Hematopoietic multipotent progenitor cell treated with erythropoietin and hydrocortisone succinate and interleukin-3 and kit ligand, for 4 days (in vitro differentiated cells): ENCODE data around the gene TRIM67.
A peak's percentile ranks its signal among the peaks of the same experiment; 100 is the strongest.
"Not testable (repeated sequence)": the region's sequence is repeated elsewhere in the genome, so short reads cannot be mapped to it uniquely, and the experiment has no call there.

ENCODE experiments used
- DNase-seq: peaks from one replicate; pipeline ENCODE4 v3.0.0-alpha.2; 2015

Gene TRIM67

GRCh38 chr1:231161667-231162296 lies at the start of gene TRIM67:
Gene TRIM67, plus strand, starts transcription at chr1:231162058. Its CDS starts 912 bp downstream, at chr1:231162970.
- DNase-seq: peak; percentile 5

DNA sequence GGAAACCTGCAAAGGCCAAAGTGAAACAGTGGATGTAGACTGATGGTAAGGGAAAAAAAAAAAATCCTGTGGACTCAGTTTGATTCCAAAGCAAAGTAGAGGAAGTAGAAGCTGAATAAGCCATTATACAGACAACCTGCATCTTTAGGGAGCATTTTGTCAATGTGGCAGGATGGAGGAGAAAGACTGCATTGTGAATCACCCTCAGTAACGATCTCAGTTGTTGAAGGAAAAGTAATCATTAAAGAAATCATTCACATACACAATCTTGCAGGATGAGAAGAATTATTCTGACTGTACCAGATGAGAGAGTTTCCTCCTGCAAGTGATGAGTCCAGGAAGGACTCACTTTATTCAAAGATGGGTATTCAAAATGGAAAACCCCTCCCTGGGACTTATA lies 45.1 kb upstream of the TRIM67 start:
- DNase-seq: no peak

GRCh38 chr1:231118704-231119453 lies 43.0 kb upstream of the TRIM67 start:
- DNase-seq: no peak

GRCh38 chr1:231121533-231121932 lies 40.3 kb upstream of the TRIM67 start:
- DNase-seq: no peak

DNA sequence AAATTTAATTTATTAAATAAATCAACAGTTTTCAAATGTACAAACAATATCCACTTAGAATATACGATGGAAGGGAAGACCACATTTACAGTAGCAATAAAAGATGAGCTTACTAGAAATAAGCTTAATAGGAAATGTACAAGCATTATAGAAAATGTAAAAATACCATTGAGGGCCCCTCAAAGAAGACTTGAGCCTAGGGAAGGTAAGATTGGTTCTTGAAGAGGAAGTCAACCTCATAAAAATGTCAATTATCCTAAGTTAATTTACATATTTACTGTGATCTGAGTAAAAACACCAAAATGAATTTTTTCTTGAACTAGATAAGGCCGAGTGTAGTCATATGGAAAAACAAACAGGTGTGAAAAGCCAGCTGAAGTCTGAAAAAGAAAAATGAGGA lies 39.7 kb upstream of the TRIM67 start:
- DNase-seq: no peak

DNA sequence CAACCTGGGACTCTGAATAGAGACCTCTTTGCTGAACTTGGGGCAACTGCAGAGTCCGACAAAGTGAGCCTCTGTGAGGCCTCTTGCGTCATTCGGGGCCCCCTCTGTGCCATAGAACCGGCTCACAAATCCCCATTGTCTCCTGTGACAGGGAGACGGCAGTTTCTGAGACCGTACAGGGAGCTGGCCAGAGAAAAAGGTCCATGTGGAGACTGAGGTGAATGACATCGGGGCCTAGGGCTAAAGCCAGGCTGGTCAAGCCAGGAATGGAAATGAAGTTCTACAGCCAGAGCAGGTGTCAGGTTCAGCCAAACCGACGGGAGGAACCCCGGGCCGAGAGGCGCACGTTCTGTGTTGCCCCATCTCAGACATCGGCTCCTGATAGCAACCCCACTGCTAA lies 37.1 kb upstream of the TRIM67 start:
- no peak for DNase-seq

- DNase-seq: no peak
Measured at GRCh38 chr1:231125972-231126580, 35.8 kb upstream of the TRIM67 start.

- not testable (repeated sequence) for DNase-seq
Measured at GRCh38 chr1:231127106-231127505, 34.8 kb upstream of the TRIM67 start.

GRCh38 chr1:231128471-231128870 lies 33.4 kb upstream of the TRIM67 start:
- DNase-seq: not testable (repeated sequence)

- DNase-seq: no peak
Measured at GRCh38 chr1:231130544-231130943, 31.3 kb upstream of the TRIM67 start.

DNA sequence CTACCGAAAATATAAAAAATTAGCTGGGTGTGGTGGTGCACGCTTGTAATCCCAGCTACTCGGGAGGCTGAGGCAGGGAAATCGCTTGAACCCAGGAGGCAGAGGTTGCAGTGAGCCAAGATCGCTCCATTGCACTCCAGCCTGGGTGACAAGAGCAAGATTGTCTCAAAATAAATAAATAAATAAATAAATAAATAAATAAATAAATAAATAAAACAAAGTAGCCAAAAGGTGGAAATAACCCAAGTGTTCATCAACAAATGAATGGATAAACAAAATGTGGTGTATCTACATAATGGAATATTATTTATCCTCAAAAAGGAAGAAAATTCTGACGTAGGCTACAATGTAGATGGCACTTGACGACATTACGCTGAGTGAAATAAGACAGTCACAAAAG lies 29.3 kb upstream of the TRIM67 start:
- DNase-seq: not testable (repeated sequence)

GRCh38 chr1:231134624-231135023 lies 27.2 kb upstream of the TRIM67 start:
- no peak for DNase-seq

DNA sequence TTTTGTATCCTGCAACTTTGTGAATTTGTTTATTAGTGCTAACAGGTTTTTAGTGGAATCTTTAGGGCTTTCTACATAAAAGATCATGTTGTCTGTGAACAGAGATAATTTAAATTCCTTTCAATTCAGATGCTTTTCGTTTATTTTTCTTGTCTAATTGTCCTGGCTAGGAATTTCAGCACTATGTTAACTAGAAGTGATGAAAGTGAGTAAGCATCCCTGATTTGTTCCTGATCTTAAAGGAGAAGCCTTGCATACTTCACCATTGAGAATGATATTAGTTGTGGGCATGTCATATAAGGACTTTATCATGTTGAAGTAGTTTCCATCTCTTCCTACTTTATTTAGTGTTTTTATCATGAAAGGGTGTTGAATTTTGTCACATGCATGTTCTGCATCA lies 23.6 kb upstream of the TRIM67 start:
- DNase-seq: no peak

DNA sequence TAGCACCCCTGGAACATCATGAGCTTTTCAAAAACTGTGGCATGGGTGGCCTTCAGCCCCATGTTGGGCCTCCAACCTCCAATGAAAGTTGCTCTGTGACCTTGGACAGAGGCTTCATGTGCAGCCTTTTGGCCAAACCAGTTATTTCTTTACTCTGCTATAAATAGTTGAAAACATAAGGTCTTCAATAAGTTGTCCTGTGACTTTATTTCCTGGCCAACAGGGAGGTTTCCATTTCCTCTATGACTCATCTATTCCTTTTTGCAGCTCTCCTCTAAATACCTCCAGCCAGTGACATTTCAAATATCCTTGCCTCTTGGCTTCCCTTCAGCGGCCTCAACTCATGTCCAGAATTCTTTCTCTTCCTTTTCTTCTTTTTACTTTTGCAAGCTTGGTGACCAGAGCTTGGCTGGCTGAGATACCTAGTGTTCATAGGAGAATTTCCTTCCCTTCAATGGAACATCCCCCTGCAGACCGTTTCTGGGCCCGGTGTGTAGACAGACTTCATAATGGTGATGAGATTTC lies 22.7 kb upstream of the TRIM67 start:
- no peak for DNase-seq

GRCh38 chr1:231139659-231140654 lies 21.9 kb upstream of the TRIM67 start:
- no peak for DNase-seq

DNA sequence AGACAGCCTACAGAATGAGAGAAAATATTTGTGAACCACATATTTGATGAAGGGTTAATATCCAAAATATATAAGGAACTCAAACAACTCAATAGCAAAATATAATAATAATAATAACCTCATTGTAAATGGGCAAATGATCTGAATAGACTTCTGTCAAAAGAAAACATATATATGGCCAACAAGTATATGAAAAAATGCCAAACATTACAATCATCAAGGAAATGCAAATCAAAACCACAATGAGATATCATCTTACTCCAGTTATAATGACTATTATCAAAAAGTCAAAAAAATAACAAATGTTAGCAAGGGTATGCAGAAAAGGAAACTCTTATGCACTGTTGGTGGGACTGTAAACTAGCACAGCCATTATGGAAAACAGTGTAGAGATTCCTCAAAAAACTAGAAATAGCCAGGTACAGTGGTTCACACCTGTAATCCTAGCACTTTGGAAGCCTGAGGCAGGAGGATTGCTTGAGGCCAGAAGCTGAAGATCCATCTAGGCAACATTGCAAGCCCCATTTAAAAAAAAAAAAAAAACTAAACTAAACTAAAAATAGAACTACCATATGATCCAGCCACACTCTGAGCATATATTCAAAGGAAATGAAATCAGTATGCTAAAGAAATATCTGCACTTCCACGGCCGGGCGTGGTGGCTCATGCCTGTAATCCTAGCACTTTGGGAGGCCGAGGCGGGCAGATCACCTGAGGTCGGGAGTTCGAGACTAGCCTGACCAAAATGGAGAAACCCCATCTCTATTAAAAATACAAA lies 17.3 kb upstream of the TRIM67 start:
- no peak for DNase-seq

DNA sequence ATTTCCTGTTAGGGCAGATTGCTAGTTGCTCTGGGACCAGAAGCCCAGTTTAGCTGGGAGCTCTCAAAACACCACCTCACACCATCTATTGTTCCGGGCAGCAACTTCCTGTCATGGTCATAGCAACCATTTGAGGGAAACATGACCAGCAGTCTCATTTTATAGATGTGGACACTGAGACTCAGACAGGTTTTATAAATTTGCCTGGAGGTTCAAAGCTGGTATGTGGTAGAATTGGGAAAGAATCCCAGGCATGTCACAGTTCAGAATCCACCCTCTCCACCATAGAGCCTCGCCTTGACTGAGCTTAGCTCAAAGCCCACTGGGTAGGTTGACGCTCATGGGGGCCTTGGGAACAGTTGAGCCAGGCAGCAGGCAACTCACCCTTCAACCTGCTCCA lies 14.0 kb upstream of the TRIM67 start:
- DNase-seq: no peak

DNA sequence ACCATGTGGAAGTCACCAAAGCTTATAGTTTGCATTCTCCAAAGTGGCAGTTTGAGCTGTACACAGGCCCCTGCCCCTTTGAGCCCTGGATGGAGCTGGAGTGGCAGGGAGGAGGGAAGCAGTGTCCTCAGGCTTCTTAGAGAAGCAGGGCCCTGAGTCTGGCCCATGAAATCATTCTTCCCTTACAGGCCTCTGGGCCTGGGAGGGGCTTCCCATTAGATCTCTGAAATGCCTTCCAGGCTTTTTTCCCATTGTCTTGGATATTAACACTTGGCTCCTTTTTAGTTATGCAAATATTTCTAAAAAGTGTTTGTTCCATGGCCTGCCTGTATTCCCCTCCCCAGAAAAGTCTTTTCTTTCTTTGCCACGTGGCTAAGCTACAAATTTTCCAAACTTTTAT lies 10.0 kb upstream of the TRIM67 start:
- DNase-seq: no peak

DNA sequence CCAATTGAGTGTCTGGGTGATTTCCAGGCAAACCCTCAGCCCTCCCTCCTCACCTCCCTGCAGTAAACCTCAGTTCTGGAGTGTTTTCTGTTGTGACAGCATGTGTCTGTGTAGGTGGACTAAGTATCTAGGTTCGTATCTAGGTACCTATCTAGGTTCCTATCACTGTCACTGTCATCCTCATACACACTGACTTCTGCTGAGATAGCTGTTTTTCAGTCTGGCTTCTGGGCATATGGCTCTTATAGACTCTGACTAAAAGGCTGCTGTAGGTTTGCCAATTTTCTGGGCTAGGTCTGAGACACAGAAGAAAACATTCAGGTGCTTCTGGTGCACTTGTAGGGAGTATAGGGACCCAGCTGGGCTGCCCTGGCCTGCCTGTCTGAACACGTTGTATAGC lies 8.1 kb upstream of the TRIM67 start:
- no peak for DNase-seq

- no peak for DNase-seq
Measured at GRCh38 chr1:231155808-231156207, 6.0 kb upstream of the TRIM67 start.

- DNase-seq: no peak
Measured at GRCh38 chr1:231157311-231157710, 4.5 kb upstream of the TRIM67 start.

DNA sequence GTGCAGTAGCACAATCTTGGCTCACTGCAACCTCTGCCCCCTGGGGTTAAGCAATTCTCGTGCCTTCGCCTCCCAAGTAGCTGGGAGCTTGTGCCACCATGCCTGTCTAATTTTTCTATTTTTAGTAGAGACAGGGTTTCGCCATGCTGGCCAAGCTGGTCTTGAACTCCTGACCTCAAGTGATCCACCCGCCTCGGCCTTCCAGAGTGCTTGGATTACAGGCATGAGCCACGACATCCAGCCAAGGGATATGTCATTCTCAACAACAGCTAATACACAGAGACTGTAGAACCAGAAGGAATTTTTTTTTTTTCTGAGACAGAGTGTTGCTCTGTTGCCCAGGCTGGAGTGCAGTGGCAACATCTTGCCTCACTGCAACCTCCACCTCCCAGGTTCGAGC lies 3.7 kb upstream of the TRIM67 start:
- not testable (repeated sequence) for DNase-seq
